B cell (primary cell): ENCODE results near the gene DACH1. TPM values are rescaled to one million over a fixed set of nuclear protein-coding genes. Genes with fewer than 3 reads are reported as not detected.

Source experiments
- ATAC-seq: fragments of 200-7000 bp; cut with Tn5 transposase; one replicate; pipeline ENCODE4 v1.10.0; 2021; ENCODE audit warnings: low read depth, mild to moderate bottlenecking, moderate number of reproducible peaks, moderate library complexity
- CTCF ChIA-PET: fragments of 350-600 bp; sonication (Branson Sonifier 250); formaldehyde crosslinking; loops from one replicate; lab custom pipeline; 2021; ENCODE audit warnings: antibody characterized with exemption, inconsistent platforms; lab: Charles Lee
- POLR2A ChIA-PET: fragments of 350-600 bp; sonication (Branson Sonifier 250); formaldehyde crosslinking; loops from one replicate; lab custom pipeline; 2021; ENCODE audit warnings: antibody characterized with exemption; lab: Charles Lee
- DNase-seq: peaks from one replicate; pipeline ENCODE4 v3.0.0; 2013
- H2AFZ ChIP-seq: 2 replicates; pipeline ENCODE4 v1.6.1; 2012; ENCODE audit warnings: mild to moderate bottlenecking, low read depth, low read length; ENCODE audit not compliant: insufficient read depth, poor library complexity, severe bottlenecking
- H3K27ac ChIP-seq, 2 donors: 1 replicate in 1 of 2; 2 replicates in 1 of 2; pipeline ENCODE4 v1.5.1; 2012 to 2013; ENCODE audit warnings: low read length in 2 of 2, mild to moderate bottlenecking in 2 of 2, moderate library complexity in 1 of 2
- H3K27me3 ChIP-seq, 4 experiments: fragments of 200-600 bp in 1 of 4; sonication (generic) in 1 of 4; replicated peaks in 1 of 4; 1 replicate in 2 of 4; 2 replicates in 2 of 4; pipeline versions ENCODE4 v1.6.1 to v1.7.0; 2013 to 2016; ENCODE audit warnings: low read length in 3 of 4, mild to moderate bottlenecking in 2 of 4, mixed read lengths in 1 of 4, moderate library complexity in 1 of 4; ENCODE audit not compliant: insufficient read depth in 4 of 4, control insufficient read depth in 3 of 4; ENCODE audit errors: control extremely low read depth in 1 of 4
- H3K36me3 ChIP-seq, 2 experiments: replicated peaks in 1 of 2; 1 replicate in 1 of 2; 2 replicates in 1 of 2; pipeline versions ENCODE4 v1.6.1 to v1.7.1; 2013; ENCODE audit warnings: low read length in 1 of 2; ENCODE audit not compliant: insufficient read depth in 2 of 2, control insufficient read depth in 1 of 2; ENCODE audit errors: control extremely low read depth in 1 of 2, extremely low read depth in 1 of 2
- H3K4me1 ChIP-seq, 2 donors: fragments of 200-600 bp in 1 of 2; sonication (generic) in 1 of 2; 1 replicate in 1 of 2; 2 replicates in 1 of 2; pipeline versions ENCODE4 v1.5.1 to v1.6.1; 2013 to 2017; ENCODE audit warnings: low read length in 2 of 2; ENCODE audit not compliant: control insufficient read depth in 2 of 2, insufficient read depth in 2 of 2
- H3K4me2 ChIP-seq: replicated peaks from 2 replicates; pipeline ENCODE3; 2012; ENCODE audit warnings: mild to moderate bottlenecking, low read depth, low read length; ENCODE audit not compliant: poor library complexity, severe bottlenecking
- H3K4me3 ChIP-seq, 5 experiments: fragments of 200-600 bp in 1 of 5; sonication (generic) in 1 of 5; 1 replicate in 3 of 5; 2 replicates in 2 of 5; pipeline versions ENCODE4 v1.5.1 to v1.7.0; 2011 to 2016; ENCODE audit warnings: low read length in 4 of 5, mild to moderate bottlenecking in 4 of 5, low read depth in 2 of 5, control low read depth in 1 of 5, moderate library complexity in 1 of 5; ENCODE audit not compliant: insufficient read depth in 1 of 5; ENCODE audit errors: control extremely low read depth in 1 of 5, extremely low read depth in 1 of 5
- H3K79me2 ChIP-seq: fragments of 200-600 bp; sonication (generic); one replicate; pipeline ENCODE4 v1.6.0; 2016; ENCODE audit warnings: low read length; ENCODE audit not compliant: control insufficient read depth, insufficient read depth
- H3K9ac ChIP-seq: fragments of 200-600 bp; sonication (generic); 2 replicates; pipeline ENCODE4 v1.6.1; 2017; ENCODE audit warnings: mild to moderate bottlenecking, low read length, moderate library complexity
- H3K9me3 ChIP-seq, 3 donors: one replicate each; pipeline versions ENCODE4 v1.6.1 to v1.7.1; 2013; ENCODE audit warnings: low read length in 2 of 3; ENCODE audit not compliant: control insufficient read depth in 2 of 3, insufficient read depth in 1 of 3; ENCODE audit errors: control extremely low read depth in 1 of 3
- H4K20me1 ChIP-seq: 2 replicates; pipeline ENCODE4 v1.6.0; 2012; ENCODE audit warnings: mild to moderate bottlenecking, low read length; ENCODE audit not compliant: insufficient read depth, control insufficient read depth, poor library complexity, severe bottlenecking
- H3K27ac Mint-ChIP-seq: one replicate; pipeline ENCODE4 v1.8.0; 2021; ENCODE audit warnings: mixed read lengths
- H3K27me3 Mint-ChIP-seq: one replicate; pipeline ENCODE4 v1.8.0; 2021; ENCODE audit warnings: mixed read lengths
- H3K4me1 Mint-ChIP-seq: one replicate; pipeline ENCODE4 v1.8.0; 2021; ENCODE audit warnings: mixed read lengths
- H3K4me3 Mint-ChIP-seq: one replicate; pipeline ENCODE4 v1.8.0; 2021; ENCODE audit warnings: mixed read lengths
- H3K9me3 Mint-ChIP-seq: one replicate; pipeline ENCODE4 v1.8.0; 2022; ENCODE audit warnings: mixed read lengths; ENCODE audit not compliant: insufficient read depth
- EZH2 ChIP-seq: IDR thresholded peaks from 2 replicates; pipeline ENCODE4 v1.6.1; 2012; ENCODE audit warnings: borderline replicate concordance, low read depth, mild to moderate bottlenecking, moderate library complexity, low read length; ENCODE audit not compliant: insufficient read depth, poor library complexity, severe bottlenecking
- WGBS: methylation state at CpG from one replicate; pipeline ENCODE4 v1.1.5; 2013; ENCODE audit warnings: missing lambda C conversion rate; ENCODE audit not compliant: insufficient coverage; 5-methylcytosine and 5-hydroxymethylcytosine counted together
- intact Hi-C: fragments of 100-400 bp; cut with micrococcal nuclease; formaldehyde crosslinking; loops from one replicate; pipeline ENCODE4 v1.10.0; 2022
- polyA plus RNA-seq: library from polyadenylated mRNA; depleted of rRNA; stranded (reverse); fragments of >200 nt; gene quantifications from 2 replicates; pipeline ENCODE4 v1.2.3, GENCODE V29; 2012
- total RNA-seq, 2 donors: library from RNA; stranded (reverse); fragments of 120-200 nt in 1 of 2; gene quantifications; 1 replicate in 1 of 2; 2 replicates in 1 of 2; pipeline versions ENCODE4 v1.2.3 to v1.2.4, GENCODE V29; 2013 to 2022
- TF ChIP-seq, protein P1 (sequence below): fragments of 200-600 bp; IDR thresholded peaks from one replicate; pipeline ENCODE4 v1.8.0; 2022; ENCODE audit warnings: antibody characterized with exemption, mild to moderate bottlenecking

Gene DACH1
- total and polyA plus RNA-seq, 2 donors (not counting 1 experiment from before 2014, with no cell fraction given) = not detected

GRCh38 chr13:71634602-71635443, 232.2 kb downstream of the DACH1 start:
- no peak overlapping the region for H3K4me3 Mint-ChIP-seq
- no peak for TF ChIP-seq EZH2
- TF ChIP-seq, protein P1, sequence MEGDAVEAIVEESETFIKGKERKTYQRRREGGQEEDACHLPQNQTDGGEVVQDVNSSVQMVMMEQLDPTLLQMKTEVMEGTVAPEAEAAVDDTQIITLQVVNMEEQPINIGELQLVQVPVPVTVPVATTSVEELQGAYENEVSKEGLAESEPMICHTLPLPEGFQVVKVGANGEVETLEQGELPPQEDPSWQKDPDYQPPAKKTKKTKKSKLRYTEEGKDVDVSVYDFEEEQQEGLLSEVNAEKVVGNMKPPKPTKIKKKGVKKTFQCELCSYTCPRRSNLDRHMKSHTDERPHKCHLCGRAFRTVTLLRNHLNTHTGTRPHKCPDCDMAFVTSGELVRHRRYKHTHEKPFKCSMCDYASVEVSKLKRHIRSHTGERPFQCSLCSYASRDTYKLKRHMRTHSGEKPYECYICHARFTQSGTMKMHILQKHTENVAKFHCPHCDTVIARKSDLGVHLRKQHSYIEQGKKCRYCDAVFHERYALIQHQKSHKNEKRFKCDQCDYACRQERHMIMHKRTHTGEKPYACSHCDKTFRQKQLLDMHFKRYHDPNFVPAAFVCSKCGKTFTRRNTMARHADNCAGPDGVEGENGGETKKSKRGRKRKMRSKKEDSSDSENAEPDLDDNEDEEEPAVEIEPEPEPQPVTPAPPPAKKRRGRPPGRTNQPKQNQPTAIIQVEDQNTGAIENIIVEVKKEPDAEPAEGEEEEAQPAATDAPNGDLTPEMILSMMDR = no peak
- H3K9me3 Mint-ChIP-seq = no peaks in the 10 kb centered on the region
- ATAC-seq (no peak), DNase-seq (no peak)
- H2AFZ ChIP-seq = no peak overlapping the region
- CTCF ChIA-PET = no interaction called here
- whole genome bisulfite sequencing = 93% methylated on average over 2 of the region's 2 CpGs
- no peaks in the 10 kb centered on the region for H3K4me1 ChIP-seq
- H3K27ac ChIP-seq = no peak overlapping the region
- no peaks in the 10 kb centered on the region for H3K27me3 ChIP-seq
- H3K27me3 Mint-ChIP-seq = no peaks in the 10 kb centered on the region
- H3K36me3 ChIP-seq = no peaks in the 10 kb centered on the region
- H3K9me3 ChIP-seq = peaks cover 0 to 2% (median 0%) of the 10 kb centered on the region in 3 donors
- H3K9ac ChIP-seq = no peak overlapping the region
- H4K20me1 ChIP-seq = no peaks in the 10 kb centered on the region
- H3K79me2 ChIP-seq = no peaks in the 10 kb centered on the region
- intact Hi-C loops = no loop called here
- POLR2A ChIA-PET = no interaction called here
- H3K4me2 ChIP-seq = no peak overlapping the region
- no peaks in the 10 kb centered on the region for H3K4me1 Mint-ChIP-seq
- no peak overlapping the region for H3K4me3 ChIP-seq
- no peak overlapping the region for H3K27ac Mint-ChIP-seq

- H3K9me3 ChIP-seq = no peaks in the 10 kb centered on the region
- no peaks in the 10 kb centered on the region for H3K9me3 Mint-ChIP-seq
- H3K27ac ChIP-seq = no peak overlapping the region
- H3K4me3 Mint-ChIP-seq = no peak overlapping the region
- intact Hi-C loops = no loop called here
- H2AFZ ChIP-seq = no peak overlapping the region
- no peaks in the 10 kb centered on the region for H3K36me3 ChIP-seq
- H3K4me1 ChIP-seq = no peaks in the 10 kb centered on the region
- H3K27me3 Mint-ChIP-seq = no peaks in the 10 kb centered on the region
- H4K20me1 ChIP-seq = no peaks in the 10 kb centered on the region
- no peaks in the 10 kb centered on the region for H3K27me3 ChIP-seq
- no peak for ATAC-seq
- no peaks in the 10 kb centered on the region for H3K79me2 ChIP-seq
- CTCF ChIA-PET = no interaction called here
- no peak overlapping the region for H3K4me3 ChIP-seq
- DNase-seq = no peak
- no peak overlapping the region for H3K4me2 ChIP-seq
- H3K4me1 Mint-ChIP-seq = no peaks in the 10 kb centered on the region
- H3K9ac ChIP-seq = no peak overlapping the region
- WGBS = 90% methylated on average over 5 of the region's 7 CpGs
- TF ChIP-seq, protein P1 = no peak
- TF ChIP-seq EZH2 = no peak
- no peak overlapping the region for H3K27ac Mint-ChIP-seq
- POLR2A ChIA-PET = no interaction called here
These were observed 232.8 kb downstream of the DACH1 start for GRCh38 chr13:71634182-71634581.
